KMS-11 (cell line): Measurements from ENCODE around the gene RANBP3L.

Experiments used
- H2AFZ ChIP-seq: fragments of 200-600 bp; sonication (generic); 2 replicates; pipeline ENCODE4 v1.6.1; 2016; ENCODE audit warnings: antibody characterized with exemption, mixed run types, low read depth
- H3K27ac ChIP-seq: fragments of 200-600 bp; sonication (generic); 2 replicates; pipeline ENCODE4 v1.6.1; 2016; ENCODE audit warnings: mild to moderate bottlenecking, mixed run types
- H3K27me3 ChIP-seq: fragments of 200-600 bp; sonication (generic); 2 replicates; pipeline ENCODE4 v1.6.1; 2017; ENCODE audit warnings: mild to moderate bottlenecking, low read depth, mixed run types, moderate library complexity; ENCODE audit not compliant: insufficient read depth
- H3K36me3 ChIP-seq: fragments of 200-600 bp; sonication (generic); 2 replicates; pipeline ENCODE4 v1.6.1; 2017; ENCODE audit warnings: mild to moderate bottlenecking, mixed run types; ENCODE audit not compliant: insufficient read depth
- H3K4me1 ChIP-seq: fragments of 200-600 bp; sonication (generic); 2 replicates; pipeline ENCODE4 v1.6.1; 2016; ENCODE audit warnings: mild to moderate bottlenecking, low read depth, mixed run types; ENCODE audit not compliant: poor library complexity, severe bottlenecking
- H3K4me2 ChIP-seq: fragments of 200-600 bp; sonication (generic); 2 replicates; pipeline ENCODE4 v1.7.0; 2016; ENCODE audit warnings: mild to moderate bottlenecking, mixed run types
- H3K4me3 ChIP-seq: fragments of 200-600 bp; sonication (generic); IDR thresholded peaks from 2 replicates; pipeline ENCODE4 v1.6.1; 2017; ENCODE audit warnings: low read depth, low read length, mixed read lengths; ENCODE audit not compliant: insufficient read depth
- H3K79me2 ChIP-seq: fragments of 200-600 bp; sonication (generic); 2 replicates; pipeline ENCODE4 v1.6.1; 2016; ENCODE audit warnings: low read depth, mixed run types; ENCODE audit not compliant: insufficient read depth
- H3K9ac ChIP-seq: fragments of 200-600 bp; sonication (generic); 2 replicates; pipeline ENCODE4 v1.6.1; 2016; ENCODE audit warnings: mild to moderate bottlenecking, mixed run types
- H4K20me1 ChIP-seq: fragments of 200-600 bp; sonication (generic); 2 replicates; pipeline ENCODE4 v1.6.1; 2016; ENCODE audit warnings: mild to moderate bottlenecking, mixed run types; ENCODE audit not compliant: insufficient read depth
- TF ChIP-seq, protein P1 (sequence below): fragments of 200-600 bp; sonication (generic); conservative IDR thresholded peaks from 2 replicates; pipeline ENCODE4 v1.6.1; 2017; ENCODE audit warnings: low read depth, mild to moderate bottlenecking, antibody characterized with exemption, low read length, moderate library complexity, mixed read lengths

The RANBP3L gene

DNA sequence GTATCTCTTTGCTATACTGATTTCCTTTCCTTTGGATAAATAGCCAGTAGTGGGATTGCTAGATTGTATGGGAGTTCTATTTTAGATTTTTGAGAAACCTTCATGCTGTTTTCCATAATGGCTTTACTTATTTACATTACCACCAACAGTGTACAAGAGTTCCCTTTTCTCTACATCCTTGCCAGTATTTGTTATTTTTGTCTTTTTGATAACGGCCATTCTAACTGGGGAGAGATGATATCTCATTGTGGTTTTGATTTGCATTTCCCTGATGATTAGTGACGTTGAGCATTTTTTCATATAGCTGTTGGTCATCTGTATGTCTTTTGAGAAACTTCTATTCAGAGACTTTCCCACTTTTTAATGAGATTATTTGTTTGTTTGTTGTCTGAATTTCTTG, 85.8 kb downstream of the RANBP3L start:
- no peaks in the 10 kb centered on the region for H3K4me1 ChIP-seq
- no peaks in the 10 kb centered on the region; the same call in 1 of the 2 replicates for H3K36me3 ChIP-seq
- H3K27me3 ChIP-seq: no peaks in the 10 kb centered on the region
- H3K4me3 ChIP-seq: no peak overlapping the region
- H2AFZ ChIP-seq: no peak overlapping the region
- no peak overlapping the region for H3K27ac ChIP-seq
- TF ChIP-seq, protein P1, sequence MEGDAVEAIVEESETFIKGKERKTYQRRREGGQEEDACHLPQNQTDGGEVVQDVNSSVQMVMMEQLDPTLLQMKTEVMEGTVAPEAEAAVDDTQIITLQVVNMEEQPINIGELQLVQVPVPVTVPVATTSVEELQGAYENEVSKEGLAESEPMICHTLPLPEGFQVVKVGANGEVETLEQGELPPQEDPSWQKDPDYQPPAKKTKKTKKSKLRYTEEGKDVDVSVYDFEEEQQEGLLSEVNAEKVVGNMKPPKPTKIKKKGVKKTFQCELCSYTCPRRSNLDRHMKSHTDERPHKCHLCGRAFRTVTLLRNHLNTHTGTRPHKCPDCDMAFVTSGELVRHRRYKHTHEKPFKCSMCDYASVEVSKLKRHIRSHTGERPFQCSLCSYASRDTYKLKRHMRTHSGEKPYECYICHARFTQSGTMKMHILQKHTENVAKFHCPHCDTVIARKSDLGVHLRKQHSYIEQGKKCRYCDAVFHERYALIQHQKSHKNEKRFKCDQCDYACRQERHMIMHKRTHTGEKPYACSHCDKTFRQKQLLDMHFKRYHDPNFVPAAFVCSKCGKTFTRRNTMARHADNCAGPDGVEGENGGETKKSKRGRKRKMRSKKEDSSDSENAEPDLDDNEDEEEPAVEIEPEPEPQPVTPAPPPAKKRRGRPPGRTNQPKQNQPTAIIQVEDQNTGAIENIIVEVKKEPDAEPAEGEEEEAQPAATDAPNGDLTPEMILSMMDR: no peak
- H3K9ac ChIP-seq: no peak overlapping the region
- H4K20me1 ChIP-seq: no peaks in the 10 kb centered on the region
- no peak overlapping the region for H3K4me2 ChIP-seq
- H3K79me2 ChIP-seq: no peaks in the 10 kb centered on the region

DNA sequence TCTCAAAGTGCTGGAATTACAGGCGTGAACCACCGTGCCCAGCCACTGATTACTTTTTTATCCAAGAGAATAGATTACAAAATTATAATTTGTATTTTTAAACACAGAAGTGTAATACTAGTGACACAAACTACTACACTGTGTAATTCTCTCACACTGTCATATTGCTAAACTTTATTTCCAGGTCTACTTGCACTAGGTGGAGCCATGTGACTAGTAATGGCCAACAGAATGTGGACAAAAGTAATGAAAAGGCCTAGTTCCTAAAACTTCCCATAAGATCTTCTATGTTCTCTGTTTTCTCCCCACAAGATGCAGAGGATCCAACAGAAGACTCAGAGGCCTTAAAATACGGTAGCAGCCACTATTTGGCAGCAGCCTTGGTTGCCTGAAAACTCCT, 87.3 kb downstream of the RANBP3L start:
- no peaks in the 10 kb centered on the region for H3K27me3 ChIP-seq
- no peak overlapping the region for H2AFZ ChIP-seq
- no peaks in the 10 kb centered on the region for H3K4me1 ChIP-seq
- H3K36me3 ChIP-seq: no peaks in the 10 kb centered on the region; the same call in 1 of the 2 replicates
- H3K27ac ChIP-seq: no peak overlapping the region
- H4K20me1 ChIP-seq: no peaks in the 10 kb centered on the region
- H3K9ac ChIP-seq: no peak overlapping the region
- no peaks in the 10 kb centered on the region for H3K79me2 ChIP-seq
- H3K4me3 ChIP-seq: no peak overlapping the region
- TF ChIP-seq, protein P1: no peak
- no peak overlapping the region for H3K4me2 ChIP-seq

DNA sequence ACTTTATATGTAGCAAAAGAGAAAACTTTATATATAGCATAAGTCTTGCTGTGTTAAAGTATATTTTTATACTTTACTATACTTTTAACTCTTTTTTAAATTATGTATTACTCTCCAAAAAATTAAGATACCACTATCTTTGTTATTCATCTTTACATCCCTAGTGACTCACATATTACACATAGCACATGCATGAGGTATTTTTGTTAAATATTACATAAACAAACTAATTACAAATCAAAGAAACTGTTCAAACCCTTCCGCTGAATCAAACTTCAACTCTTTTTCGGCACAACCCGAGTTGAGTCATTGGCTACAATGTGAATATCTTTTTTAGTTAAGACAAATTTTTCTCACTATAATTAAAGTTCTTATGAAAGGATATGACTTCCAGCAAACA, 92.0 kb downstream of the RANBP3L start:
- TF ChIP-seq, protein P1: no peak
- H3K4me2 ChIP-seq: no peak overlapping the region
- no peaks in the 10 kb centered on the region for H4K20me1 ChIP-seq
- H3K27me3 ChIP-seq: no peaks in the 10 kb centered on the region
- H3K36me3 ChIP-seq: no peaks in the 10 kb centered on the region; the same call in 1 of the 2 replicates
- H3K27ac ChIP-seq: no peak overlapping the region
- no peak overlapping the region for H2AFZ ChIP-seq
- no peaks in the 10 kb centered on the region for H3K4me1 ChIP-seq
- no peak overlapping the region for H3K4me3 ChIP-seq
- no peak overlapping the region for H3K9ac ChIP-seq
- no peaks in the 10 kb centered on the region for H3K79me2 ChIP-seq

DNA sequence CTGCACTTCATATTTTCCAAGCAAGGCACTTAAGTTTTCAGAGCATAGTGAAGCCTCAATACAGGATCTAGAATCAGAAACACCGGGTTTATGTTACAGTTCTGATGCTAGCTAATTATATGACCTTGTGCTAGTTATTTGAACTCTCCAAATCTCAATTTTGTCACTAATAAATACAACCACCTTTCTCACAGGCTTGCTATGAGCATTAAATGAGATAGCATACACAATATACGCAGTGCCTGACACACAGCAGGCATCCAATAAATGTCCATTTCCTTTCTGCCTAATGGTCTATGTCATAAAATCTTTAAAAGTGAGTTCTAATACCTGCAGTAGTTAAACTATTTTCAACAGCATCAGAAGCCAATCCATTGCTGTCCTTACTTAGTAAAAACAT, 92.9 kb downstream of the RANBP3L start:
- no peak overlapping the region for H2AFZ ChIP-seq
- H4K20me1 ChIP-seq: no peaks in the 10 kb centered on the region
- no peak overlapping the region for H3K4me3 ChIP-seq
- no peak overlapping the region for H3K9ac ChIP-seq
- H3K79me2 ChIP-seq: no peaks in the 10 kb centered on the region
- H3K4me1 ChIP-seq: no peaks in the 10 kb centered on the region
- no peaks in the 10 kb centered on the region; the same call in 1 of the 2 replicates for H3K36me3 ChIP-seq
- H3K4me2 ChIP-seq: no peak overlapping the region
- H3K27ac ChIP-seq: no peak overlapping the region
- TF ChIP-seq, protein P1: no peak
- no peaks in the 10 kb centered on the region for H3K27me3 ChIP-seq
